ENCODE data around the gene C19orf18. TPM values are rescaled to one million over a fixed set of nuclear protein-coding genes. Genes with fewer than 3 reads are reported as not detected.

The C19orf18 gene
- total RNA-seq, 3 donors from 2014 or later (not counting 1 experiment from before 2014, with no cell fraction given), result 0.55 to 0.99 (median 0.70) TPM

DNA sequence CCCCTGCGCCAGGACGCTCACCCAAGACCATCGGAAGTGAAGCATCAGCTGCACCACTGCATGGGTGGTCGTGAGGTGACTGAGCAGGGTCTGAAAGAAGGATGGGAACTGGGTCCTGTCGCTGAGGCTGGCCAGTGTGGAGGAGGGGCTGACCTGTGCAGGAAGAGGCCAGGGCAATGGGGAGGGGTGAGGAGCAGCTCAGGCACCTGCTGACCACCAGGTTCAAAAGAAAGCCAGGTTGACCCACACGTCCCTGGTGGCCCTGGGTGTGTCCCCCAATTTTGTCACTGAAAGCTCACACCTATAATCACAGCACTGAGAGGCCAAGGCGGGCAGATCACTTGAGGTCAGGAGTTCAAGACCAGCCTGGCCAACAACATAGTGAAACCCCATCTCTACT lies 45.8 kb upstream of the C19orf18 start:
- H3K36me3 Mint-ChIP-seq, result no peaks in the 10 kb centered on the region
- Histone ChIP-seq H3K9me3 (ENCODE audit: control insufficient read depth, insufficient read depth, low read length) (peaks cover 3% of the 10 kb centered on the region), H3K36me3 (ENCODE audit: control insufficient read depth, insufficient read depth, low read length) (no peaks in the 10 kb centered on the region), H3K27me3 (ENCODE audit: control insufficient read depth, insufficient read depth, low read length) (no peaks in the 10 kb centered on the region), H3K27ac (ENCODE audit: low read length) (no peak overlapping the region), H3K4me1 (ENCODE audit: control insufficient read depth, insufficient read depth, low read length) (no peaks in the 10 kb centered on the region), H3K4me3 (ENCODE audit: low read length) (no peak overlapping the region)
- intact Hi-C loops (cut with micrococcal nuclease), result no loop called here
- no peaks in the 10 kb centered on the region for H3K4me1 Mint-ChIP-seq
- ATAC-seq (no peak), DNase-seq (no peak)
- WGBS (ENCODE audit: insufficient coverage), result 78% methylated on average over 7 of the region's 7 CpGs
- H3K4me3 Mint-ChIP-seq, result no peak overlapping the region
- TF ChIP-seq, protein P1, sequence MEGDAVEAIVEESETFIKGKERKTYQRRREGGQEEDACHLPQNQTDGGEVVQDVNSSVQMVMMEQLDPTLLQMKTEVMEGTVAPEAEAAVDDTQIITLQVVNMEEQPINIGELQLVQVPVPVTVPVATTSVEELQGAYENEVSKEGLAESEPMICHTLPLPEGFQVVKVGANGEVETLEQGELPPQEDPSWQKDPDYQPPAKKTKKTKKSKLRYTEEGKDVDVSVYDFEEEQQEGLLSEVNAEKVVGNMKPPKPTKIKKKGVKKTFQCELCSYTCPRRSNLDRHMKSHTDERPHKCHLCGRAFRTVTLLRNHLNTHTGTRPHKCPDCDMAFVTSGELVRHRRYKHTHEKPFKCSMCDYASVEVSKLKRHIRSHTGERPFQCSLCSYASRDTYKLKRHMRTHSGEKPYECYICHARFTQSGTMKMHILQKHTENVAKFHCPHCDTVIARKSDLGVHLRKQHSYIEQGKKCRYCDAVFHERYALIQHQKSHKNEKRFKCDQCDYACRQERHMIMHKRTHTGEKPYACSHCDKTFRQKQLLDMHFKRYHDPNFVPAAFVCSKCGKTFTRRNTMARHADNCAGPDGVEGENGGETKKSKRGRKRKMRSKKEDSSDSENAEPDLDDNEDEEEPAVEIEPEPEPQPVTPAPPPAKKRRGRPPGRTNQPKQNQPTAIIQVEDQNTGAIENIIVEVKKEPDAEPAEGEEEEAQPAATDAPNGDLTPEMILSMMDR (IDR thresholded peaks at IDR 0.05), result no peak
- H3K27me3 Mint-ChIP-seq (ENCODE audit: low read depth in 2 of 2), result peaks cover 0 to 2% of the 10 kb centered on the region in 2 donors
- peaks cover 3 to 6% of the 10 kb centered on the region in 2 donors for H3K9me3 Mint-ChIP-seq
- no peak overlapping the region for H3K27ac Mint-ChIP-seq

- H3K27me3 Mint-ChIP-seq (ENCODE audit: low read depth in 2 of 2), result no peaks in the 10 kb centered on the region
Observed at GRCh38 chr19:58014141-58014540, 39.8 kb upstream of the C19orf18 start.

GRCh38 chr19:58010507-58010906 lies 36.2 kb upstream of the C19orf18 start:
- Histone ChIP-seq H3K36me3 (ENCODE audit: control insufficient read depth, insufficient read depth, low read length) (peaks cover 5% of the 10 kb centered on the region), H3K9me3 (ENCODE audit: control insufficient read depth, insufficient read depth, low read length) (peaks cover 75% of the 10 kb centered on the region), H3K4me3 (ENCODE audit: low read length) (no peak overlapping the region), H3K4me1 (ENCODE audit: control insufficient read depth, insufficient read depth, low read length) (peaks cover 13% of the 10 kb centered on the region), H3K27me3 (ENCODE audit: control insufficient read depth, insufficient read depth, low read length) (no peaks in the 10 kb centered on the region), H3K27ac (ENCODE audit: low read length) (no peak overlapping the region)
- Mint-ChIP-seq H3K9me3 (peaks cover 13 to 15% of the 10 kb centered on the region in 2 donors), H3K27me3 (ENCODE audit: low read depth in 2 of 2) (no peaks in the 10 kb centered on the region), H3K27ac (no peak overlapping the region), H3K36me3 (peaks cover 44% of the 10 kb centered on the region), H3K4me1 (no peaks in the 10 kb centered on the region), H3K4me3 (no peak overlapping the region)
- DNase-seq (no peak), ATAC-seq (no peak)
- intact Hi-C loops (cut with micrococcal nuclease), result no loop called here
- WGBS (ENCODE audit: insufficient coverage), result 82% methylated on average over 20 of the region's 22 CpGs
- TF ChIP-seq, protein P1 (IDR thresholded peaks at IDR 0.05), result no peak

More at GRCh38 chr19:58014141-58014540, 39.8 kb upstream of the C19orf18 start:
- H3K36me3 Mint-ChIP-seq, result peaks cover 13% of the 10 kb centered on the region
- peaks cover 47% of the 10 kb centered on the region for H3K9me3 ChIP-seq (ENCODE audit: control insufficient read depth, insufficient read depth, low read length)
- no peak overlapping the region for H3K27ac Mint-ChIP-seq
- no peak overlapping the region for H3K27ac ChIP-seq (ENCODE audit: low read length)
- ATAC-seq, result no peak
- no peaks in the 10 kb centered on the region for H3K27me3 ChIP-seq (ENCODE audit: control insufficient read depth, insufficient read depth, low read length)
- intact Hi-C loops (cut with micrococcal nuclease), result no loop called here
- DNase-seq, result no peak
- peaks cover 12% of the 10 kb centered on the region for H3K4me1 ChIP-seq (ENCODE audit: control insufficient read depth, insufficient read depth, low read length)
- 60% methylated on average over 5 of the region's 5 CpGs for WGBS (ENCODE audit: insufficient coverage)
- no peak overlapping the region for H3K4me3 ChIP-seq (ENCODE audit: low read length)
- H3K36me3 ChIP-seq (ENCODE audit: control insufficient read depth, insufficient read depth, low read length), result no peaks in the 10 kb centered on the region
- H3K9me3 Mint-ChIP-seq, result peaks cover 7 to 8% of the 10 kb centered on the region in 2 donors
- TF ChIP-seq, protein P1 (IDR thresholded peaks at IDR 0.05), result no peak
- H3K4me3 Mint-ChIP-seq, result no peak overlapping the region
- no peaks in the 10 kb centered on the region for H3K4me1 Mint-ChIP-seq

All from natural killer cell (primary cell).